ENCODE measurements around the gene LIMA1. TPM values are rescaled to one million over a fixed set of nuclear protein-coding genes. Genes with fewer than 3 reads are reported as not detected.

LIMA1 gene
- total RNA-seq, 8 experiments from 2014 or later, result 4.7 to 66.5 (median 14.8) TPM

DNA sequence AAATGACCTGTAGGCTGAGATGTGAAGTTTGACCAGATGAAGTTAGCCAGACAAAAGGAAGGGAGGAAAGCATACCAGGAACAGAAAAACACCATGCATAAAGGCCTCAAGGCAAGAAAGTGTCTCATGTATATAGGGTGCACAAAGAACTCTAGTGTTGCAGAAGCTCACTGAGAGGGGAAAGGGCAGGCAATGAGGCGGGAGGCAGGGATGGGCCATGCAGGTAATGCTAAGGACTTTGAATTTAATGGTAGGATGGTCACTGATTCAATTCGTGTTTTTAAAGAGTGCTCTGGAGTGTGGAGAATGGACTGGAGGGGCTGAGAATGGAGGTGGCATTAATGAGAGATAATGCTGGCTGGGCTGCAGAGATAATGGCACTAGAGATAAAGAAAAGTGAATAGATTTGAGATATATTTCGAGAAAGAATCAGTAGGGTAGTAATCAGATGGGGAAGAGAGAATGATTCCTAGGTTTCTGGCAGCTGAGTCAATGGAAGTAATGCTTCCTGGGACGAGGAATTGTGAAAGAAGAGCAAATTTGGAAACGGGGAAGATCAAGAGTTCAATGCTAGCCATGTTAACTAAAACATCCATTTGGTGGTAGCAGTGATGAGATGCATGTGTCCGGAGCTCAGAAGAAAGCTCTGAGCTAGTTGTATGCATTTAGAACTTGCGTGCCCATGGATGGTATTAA lies 43.1 kb downstream of the LIMA1 start:
- no peak for ATAC-seq (replicated peaks in 6 of 8)

DNA sequence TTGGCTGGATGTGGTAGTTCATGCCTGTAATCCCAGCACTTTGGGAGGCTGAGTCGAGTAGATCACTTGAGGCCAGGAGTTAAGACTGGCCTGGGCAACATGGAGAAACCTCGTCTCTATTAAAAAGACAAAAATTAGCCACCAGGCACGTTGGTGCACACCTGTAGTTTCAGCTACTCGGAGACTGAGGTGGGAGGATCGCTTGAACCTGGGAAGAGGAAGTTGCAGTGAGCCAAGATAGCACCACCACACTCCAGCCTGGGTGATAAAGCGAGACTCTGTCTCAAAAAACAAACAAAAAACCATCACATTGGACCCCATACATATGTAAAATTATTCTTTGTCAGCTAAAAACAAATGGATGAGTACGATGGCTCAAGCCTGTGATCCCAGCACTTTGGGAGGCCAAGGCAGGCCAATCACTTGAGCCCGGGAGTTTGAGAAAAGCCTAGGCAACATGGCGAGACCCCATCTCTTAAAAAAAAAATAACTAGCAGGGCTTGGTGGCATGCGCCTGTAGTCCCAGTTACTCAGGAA lies 43.9 kb downstream of the LIMA1 start:
- H3K27ac ChIP-seq, result no peak overlapping the region

More for the DNA sequence above, 43.1 kb downstream of the LIMA1 start:
- no peak overlapping the region for H3K27ac ChIP-seq
- in situ Hi-C loops (cut with MboI; ENCODE audit: low pct_unique_long_range_greater_than_20kb in 2 of 9, low sequenced_read_pairs in 9 of 9, unreplicated experiment in 9 of 9), result no loop called here
- H3K4me1 ChIP-seq (replicated peaks in 1 of 2), result no peaks in the 10 kb centered on the region
- H3K4me3 ChIP-seq, result no peak overlapping the region
- WGBS, 10 experiments, result 42 to 92% (median 82%) methylated on average over 4 to 7 of the region's 7 CpGs

DNA sequence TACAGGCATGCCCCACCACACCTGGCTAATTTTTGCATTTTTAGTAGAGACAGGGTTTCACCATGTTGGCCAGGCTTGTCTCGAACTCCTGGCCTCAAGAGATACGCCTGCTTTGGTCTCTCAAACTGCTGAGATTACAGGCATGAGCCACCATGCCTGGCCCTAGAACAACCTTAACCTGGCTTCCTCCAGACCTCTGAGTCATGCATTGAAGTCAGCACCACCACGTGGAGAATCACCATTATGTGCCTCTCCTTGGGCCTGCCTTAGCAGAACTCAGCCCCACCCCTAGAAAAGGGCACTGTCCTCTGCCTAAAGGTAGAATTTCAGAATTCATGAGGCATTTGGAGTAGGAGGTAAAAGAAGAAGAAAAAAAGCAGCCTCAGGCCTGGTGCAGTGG lies 49.0 kb downstream of the LIMA1 start:
- peak in 3 of 8 experiments; percentile 44 to 97 (median 96) for ATAC-seq (replicated peaks in 6 of 8)
- Histone ChIP-seq H3K4me3 (no peak overlapping the region), H3K4me1 (replicated peaks in 1 of 2) (no peaks in the 10 kb centered on the region), H3K27ac (no peak overlapping the region)
- WGBS, 10 experiments, result 67 to 100% (median 82%) methylated on average over 1 to 2 of the region's 3 CpGs; no CpG with 5 or more reads in 7 of the 10 experiments
- in situ Hi-C loops (cut with MboI; ENCODE audit: low pct_unique_long_range_greater_than_20kb in 2 of 9, low sequenced_read_pairs in 9 of 9, unreplicated experiment in 9 of 9), result no loop called here

More for the DNA sequence above, 43.9 kb downstream of the LIMA1 start:
- in situ Hi-C loops (cut with MboI; ENCODE audit: low pct_unique_long_range_greater_than_20kb in 2 of 9, low sequenced_read_pairs in 9 of 9, unreplicated experiment in 9 of 9), result no loop called here
- no peak for ATAC-seq (replicated peaks in 6 of 8)
- no peaks in the 10 kb centered on the region for H3K4me1 ChIP-seq (replicated peaks in 1 of 2)
- 50 to 97% (median 84%) methylated on average over 2 to 8 of the region's 10 CpGs; no CpG with 5 or more reads in 1 of the 10 experiments for WGBS, 10 experiments
- H3K4me3 ChIP-seq, result no peak overlapping the region

DNA sequence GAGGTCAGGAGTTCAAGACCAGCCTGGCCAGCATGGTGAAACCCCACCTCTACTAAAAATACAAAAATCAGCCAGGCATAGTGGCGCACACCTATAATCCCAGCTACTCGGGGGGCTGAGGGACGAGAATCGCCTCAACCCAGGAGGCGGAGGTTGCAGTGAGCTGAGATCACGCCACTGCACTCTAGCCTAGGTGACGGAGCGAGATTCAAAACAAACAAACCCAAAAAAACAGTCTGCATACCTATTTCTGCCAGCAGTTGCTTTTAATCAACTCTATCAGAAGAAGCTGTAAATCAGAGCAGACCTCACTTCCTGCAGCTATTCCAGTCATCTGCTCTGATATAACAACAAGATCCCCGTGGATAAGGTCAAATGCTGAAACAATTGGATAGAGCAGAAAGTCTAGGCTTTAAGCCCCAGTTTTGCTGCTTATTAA lies 50.5 kb downstream of the LIMA1 start:
- no peaks in the 10 kb centered on the region for H3K4me1 ChIP-seq (replicated peaks in 1 of 2)
- no peak overlapping the region for H3K4me3 ChIP-seq
- in situ Hi-C loops (cut with MboI; ENCODE audit: low pct_unique_long_range_greater_than_20kb in 2 of 9, low sequenced_read_pairs in 9 of 9, unreplicated experiment in 9 of 9), result no loop called here
- no peak for ATAC-seq (replicated peaks in 6 of 8)
- no peak overlapping the region for H3K27ac ChIP-seq
- 40 to 100% (median 85%) methylated on average over 1 to 8 of the region's 9 CpGs; no CpG with 5 or more reads in 1 of the 10 experiments for WGBS, 10 experiments

DNA sequence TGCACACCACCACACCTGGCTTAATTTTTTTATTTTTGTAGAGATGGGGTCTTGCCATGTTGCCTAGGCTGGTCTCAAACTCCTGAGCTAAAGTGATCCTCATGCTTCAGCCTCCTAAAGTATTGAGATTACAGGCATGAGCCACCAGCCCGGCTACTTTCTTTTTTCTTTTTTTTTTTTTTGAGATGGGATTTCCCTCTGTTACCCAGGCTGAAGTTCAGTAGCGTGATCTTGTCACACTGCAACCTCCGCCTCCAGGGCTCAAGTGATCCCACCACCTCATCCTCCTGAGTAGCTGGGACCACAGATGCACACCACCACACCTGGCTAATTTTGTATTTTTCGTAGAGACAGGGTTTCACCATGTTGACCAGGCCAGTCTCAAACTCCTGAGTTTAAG lies 51.1 kb downstream of the LIMA1 start:
- in situ Hi-C loops (cut with MboI; ENCODE audit: low pct_unique_long_range_greater_than_20kb in 2 of 9, low sequenced_read_pairs in 9 of 9, unreplicated experiment in 9 of 9), result no loop called here
- WGBS, 10 experiments, result 67 to 100% (median 94%) methylated on average over 1 to 3 of the region's 4 CpGs; no CpG with 5 or more reads in 5 of the 10 experiments
- Histone ChIP-seq H3K4me3 (no peak overlapping the region), H3K27ac (no peak overlapping the region), H3K4me1 (replicated peaks in 1 of 2) (no peaks in the 10 kb centered on the region)
- ATAC-seq (replicated peaks in 6 of 8), result no peak

DNA sequence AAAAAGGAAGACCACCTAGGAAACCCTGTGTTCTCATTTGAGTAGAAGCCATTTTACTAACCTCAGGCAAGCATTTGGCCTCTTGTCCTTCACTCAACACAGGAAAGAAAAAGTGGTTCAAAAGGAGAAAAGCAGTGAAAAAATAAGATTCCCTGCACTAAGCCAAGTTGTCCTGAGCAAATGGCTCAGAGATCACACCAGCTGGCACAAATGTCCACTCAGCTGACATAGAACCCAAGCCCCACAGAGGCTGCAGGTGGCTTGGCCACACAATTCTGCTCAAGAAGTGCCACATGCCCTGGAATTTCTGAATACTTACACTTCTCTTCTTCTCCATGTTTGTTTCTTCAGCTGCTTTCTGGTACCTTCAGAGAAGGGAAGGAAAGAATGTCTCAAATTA lies 52.0 kb downstream of the LIMA1 start:
- ATAC-seq (replicated peaks in 6 of 8), result no peak
- Histone ChIP-seq H3K4me3 (no peak overlapping the region), H3K27ac (no peak overlapping the region), H3K4me1 (replicated peaks in 1 of 2) (no peaks in the 10 kb centered on the region)
- in situ Hi-C loops (cut with MboI; ENCODE audit: low pct_unique_long_range_greater_than_20kb in 2 of 9, low sequenced_read_pairs in 9 of 9, unreplicated experiment in 9 of 9), result no loop called here

DNA sequence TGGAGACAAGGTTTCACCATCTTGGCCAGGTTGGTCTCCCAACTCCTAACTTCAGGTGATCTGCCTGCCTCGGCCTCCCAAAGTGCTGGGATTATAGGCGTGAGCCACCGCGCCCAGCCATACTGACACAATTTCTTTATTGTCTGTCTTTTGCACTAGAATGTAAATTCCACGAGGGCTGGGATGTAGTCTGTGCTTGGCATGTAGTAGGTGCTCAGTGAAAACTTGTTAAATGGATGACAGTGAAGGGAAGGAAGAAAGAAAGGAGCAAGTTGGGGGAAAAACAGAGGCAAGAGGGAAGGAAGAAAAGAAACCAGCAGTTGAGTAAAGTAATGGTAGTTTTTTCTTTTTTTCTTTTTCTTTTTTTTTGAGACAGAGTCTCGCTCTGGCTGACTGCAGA lies 53.1 kb downstream of the LIMA1 start:
- 40 to 100% (median 97%) methylated on average over 1 to 6 of the region's 6 CpGs; no CpG with 5 or more reads in 3 of the 10 experiments for WGBS, 10 experiments

DNA sequence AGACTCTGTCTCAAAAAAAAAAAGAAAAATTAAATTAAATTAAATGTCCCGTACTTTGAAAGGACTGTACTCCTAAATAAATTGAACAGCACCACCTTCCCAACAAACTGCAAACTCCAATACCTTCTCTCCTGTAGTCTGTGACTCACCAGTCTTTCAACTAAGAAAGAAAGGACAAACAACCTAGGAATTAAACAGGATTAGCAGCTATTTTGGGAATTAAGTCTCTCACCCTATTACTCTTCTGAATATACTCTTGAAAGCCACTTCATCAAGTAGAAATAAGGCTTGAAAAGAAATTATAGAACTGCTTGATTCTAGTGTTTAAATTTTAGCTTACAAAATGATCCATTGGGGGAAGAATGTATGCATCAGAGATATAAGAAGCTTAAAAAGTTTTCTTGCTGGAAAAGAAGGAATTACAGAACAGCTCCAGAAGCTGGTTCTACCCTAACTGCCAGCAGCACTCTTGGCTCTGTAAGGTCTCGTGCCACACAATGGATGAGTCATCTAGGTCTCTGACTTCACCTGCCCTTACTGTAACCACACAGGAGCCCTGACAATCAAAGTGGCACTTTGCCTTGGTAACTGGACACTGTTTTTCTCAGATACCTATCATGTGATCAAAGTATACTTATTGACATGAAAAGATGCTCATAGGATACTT lies 59.2 kb downstream of the LIMA1 start:
- ATAC-seq (replicated peaks in 6 of 8), result peak in 2 of 8 experiments; percentile 31 to 32
- WGBS, 10 experiments, result 33 to 92% (median 88%) methylated on average over 1 to 2 of the region's 2 CpGs; no CpG with 5 or more reads in 3 of the 10 experiments
- Histone ChIP-seq H3K4me1 (replicated peaks in 1 of 2) (peaks cover 4 to 25% of the 10 kb centered on the region in 2 donors), H3K27ac (no peak overlapping the region), H3K4me3 (no peak overlapping the region)
- in situ Hi-C loops (cut with MboI; ENCODE audit: low pct_unique_long_range_greater_than_20kb in 2 of 9, low sequenced_read_pairs in 9 of 9, unreplicated experiment in 9 of 9), result loop anchor here in 1 of 9 experiments (25.0 kb wide), 1 partner anchor 88 kb away; no protein-coding TSS in a partner anchor

More for the DNA sequence above, 53.1 kb downstream of the LIMA1 start:
- in situ Hi-C loops (cut with MboI; ENCODE audit: low pct_unique_long_range_greater_than_20kb in 2 of 9, low sequenced_read_pairs in 9 of 9, unreplicated experiment in 9 of 9), result no loop called here
- Histone ChIP-seq H3K4me1 (replicated peaks in 1 of 2) (no peaks in the 10 kb centered on the region), H3K4me3 (no peak overlapping the region), H3K27ac (no peak overlapping the region)
- no peak for ATAC-seq (replicated peaks in 6 of 8)

DNA sequence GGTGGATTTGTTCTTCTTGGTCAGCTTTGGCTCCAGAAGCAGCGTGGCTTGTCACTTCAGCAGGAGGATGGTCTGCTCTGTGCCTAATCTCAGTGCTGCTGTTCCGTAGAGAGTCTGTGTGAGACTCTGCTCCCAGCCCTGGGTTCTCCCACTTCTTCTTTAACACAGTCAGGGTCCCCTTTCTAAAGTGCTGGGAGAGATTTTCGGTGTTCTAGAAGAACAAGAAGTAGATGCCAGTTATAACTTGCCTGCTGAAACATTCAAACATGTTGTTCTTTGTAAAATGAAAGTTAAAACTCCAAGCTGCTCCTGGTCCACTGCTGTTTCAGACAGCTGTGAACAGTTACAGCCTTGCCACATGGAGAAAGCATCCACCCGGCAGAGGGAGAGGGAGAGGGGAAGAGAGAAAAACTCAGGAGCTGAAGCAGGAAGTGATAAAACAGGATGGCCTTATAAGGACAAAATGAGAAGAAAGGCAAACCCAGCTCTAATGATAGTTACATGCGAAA lies 61.0 kb downstream of the LIMA1 start:
- H3K4me1 ChIP-seq (replicated peaks in 1 of 2), result peaks cover 4 to 25% of the 10 kb centered on the region in 2 donors
- peak; percentile 85 to 93 (median 90) for ATAC-seq (replicated peaks in 6 of 8)
- WGBS, 10 experiments, result 0 to 40% (median 4%) methylated on average over 1 to 4 of the region's 5 CpGs
- H3K27ac ChIP-seq, result peak overlapping the region; percentile 60 to 73
- H3K4me3 ChIP-seq, result peak overlapping the region; percentile 11 to 32 (median 25)
- in situ Hi-C loops (cut with MboI; ENCODE audit: low pct_unique_long_range_greater_than_20kb in 2 of 9, low sequenced_read_pairs in 9 of 9, unreplicated experiment in 9 of 9), result loop anchor here in 1 of 9 experiments (25.0 kb wide), 1 partner anchor 90 kb away; no protein-coding TSS in a partner anchor

DNA sequence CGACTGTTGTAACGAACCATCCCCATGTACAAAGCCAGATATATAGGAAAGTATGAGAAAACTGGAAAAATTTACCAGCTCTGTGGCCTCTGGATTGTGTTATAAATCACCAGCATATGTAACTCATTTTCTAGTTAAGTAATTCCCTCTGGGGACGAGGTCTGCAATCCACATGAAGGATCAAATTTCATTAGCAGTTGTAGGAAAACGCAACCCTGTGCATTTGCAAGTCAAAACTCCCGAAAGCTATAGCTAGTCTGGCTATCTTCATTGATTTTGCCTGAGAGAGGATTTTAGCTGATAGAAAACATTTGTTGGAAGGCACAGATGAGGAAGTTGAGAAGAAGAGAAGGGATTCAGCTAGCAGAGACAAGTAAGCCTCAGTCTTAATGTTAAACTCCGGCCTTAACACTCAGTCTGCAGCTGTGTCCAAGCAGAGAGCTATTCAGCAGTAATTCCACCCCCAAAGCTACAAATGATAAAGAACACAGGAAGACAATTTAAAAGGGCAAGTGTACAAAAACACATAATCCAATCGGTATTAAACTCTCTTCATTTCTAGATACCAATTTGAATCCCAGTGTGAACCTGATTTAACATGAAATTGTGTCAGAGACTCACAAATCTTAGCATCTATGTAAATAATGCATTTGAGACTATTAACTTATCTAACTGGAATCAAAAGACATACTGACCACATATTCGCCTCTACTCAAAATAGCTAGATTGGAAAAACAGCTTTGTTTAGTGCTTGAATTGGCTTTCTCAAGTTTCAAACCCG lies 61.9 kb downstream of the LIMA1 start:
- 0 to 10% (median 3%) methylated on average over 3 to 9 of the region's 9 CpGs for WGBS, 10 experiments
- Histone ChIP-seq H3K4me1 (replicated peaks in 1 of 2) (peaks cover 4 to 25% of the 10 kb centered on the region in 2 donors), H3K27ac (peak overlapping the region; percentile 18 to 35), H3K4me3 (peak overlapping the region; percentile 4 to 32 (median 25))
- ATAC-seq (replicated peaks in 6 of 8), result peak; percentile 37 to 79 (median 58)
- in situ Hi-C loops (cut with MboI; ENCODE audit: low pct_unique_long_range_greater_than_20kb in 2 of 9, low sequenced_read_pairs in 9 of 9, unreplicated experiment in 9 of 9), result loop anchor here in 1 of 9 experiments (25.0 kb wide), 1 partner anchor 91 kb away; no protein-coding TSS in a partner anchor

DNA sequence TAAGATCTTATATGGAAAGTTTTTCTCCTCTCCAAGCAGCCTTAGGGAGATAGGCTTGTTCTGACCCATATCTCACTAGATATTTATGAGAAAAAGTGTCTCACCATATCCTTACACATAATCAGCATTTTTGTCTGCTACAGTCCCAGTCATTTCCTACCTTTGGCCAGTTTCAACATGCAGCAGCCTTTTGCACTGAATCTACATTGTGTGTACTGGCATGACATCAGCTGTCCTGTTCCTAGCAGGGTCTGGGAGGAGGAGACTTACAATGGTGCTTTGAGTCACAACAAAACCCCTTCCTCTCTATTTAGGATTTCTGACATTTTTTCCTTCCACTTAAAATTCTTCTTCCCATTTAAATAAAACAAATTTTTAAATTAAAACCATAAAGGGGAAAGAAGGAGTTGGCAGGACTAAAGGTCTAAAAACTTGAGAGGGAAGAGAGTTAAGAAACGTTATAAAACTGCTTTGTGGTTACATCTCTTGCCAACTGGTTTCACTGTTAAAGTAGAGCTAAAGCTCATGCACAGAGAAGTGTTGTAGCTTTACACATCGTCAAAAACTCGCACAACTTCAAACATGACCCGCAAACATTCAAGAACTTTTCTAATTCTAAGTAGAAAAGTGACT lies 62.8 kb downstream of the LIMA1 start:
- WGBS, 10 experiments, result 0 to 15% (median 7%) methylated on average over 1 to 4 of the region's 4 CpGs
- in situ Hi-C loops (cut with MboI; ENCODE audit: low pct_unique_long_range_greater_than_20kb in 2 of 9, low sequenced_read_pairs in 9 of 9, unreplicated experiment in 9 of 9), result loop anchor here in 1 of 9 experiments (25.0 kb wide), 1 partner anchor 92 kb away; no protein-coding TSS in a partner anchor
- H3K4me1 ChIP-seq (replicated peaks in 1 of 2), result peaks cover 4 to 25% of the 10 kb centered on the region in 2 donors
- H3K4me3 ChIP-seq, result peak overlapping the region in 3 of 5 donors; percentile 25 to 32 (median 29)
- peak overlapping the region; percentile 42 to 43 for H3K27ac ChIP-seq
- peak in 5 of 8 experiments; percentile 6 to 30 (median 23) for ATAC-seq (replicated peaks in 6 of 8)

DNA sequence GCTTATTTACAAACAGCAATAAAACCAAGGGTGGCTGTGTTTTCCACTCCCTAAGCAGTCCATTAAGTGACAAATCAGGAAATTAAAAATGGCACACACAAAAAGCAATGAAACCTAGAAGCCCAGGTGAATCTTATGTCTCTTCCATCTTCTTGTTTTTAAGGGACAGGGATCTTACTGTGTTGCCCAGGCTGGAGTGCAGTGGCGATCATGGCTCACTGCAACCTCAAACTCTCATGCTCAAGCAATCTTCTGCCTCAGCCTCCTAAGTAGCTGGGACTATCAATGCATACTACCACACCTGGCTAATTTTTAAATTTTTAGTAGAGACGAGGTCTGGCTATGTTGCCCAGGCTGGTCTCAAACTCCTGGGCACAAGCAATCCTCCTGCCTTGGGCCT lies 63.8 kb downstream of the LIMA1 start:
- H3K4me3 ChIP-seq, result no peak overlapping the region
- ATAC-seq (replicated peaks in 6 of 8), result no peak
- in situ Hi-C loops (cut with MboI; ENCODE audit: low pct_unique_long_range_greater_than_20kb in 2 of 9, low sequenced_read_pairs in 9 of 9, unreplicated experiment in 9 of 9), result loop anchor here in 1 of 9 experiments (25.0 kb wide), 1 partner anchor 93 kb away; no protein-coding TSS in a partner anchor
- 81 to 100% (median 94%) methylated on average over 1 to 2 of the region's 2 CpGs; no CpG with 5 or more reads in 6 of the 10 experiments for WGBS, 10 experiments
- H3K27ac ChIP-seq, result no peak overlapping the region
- peaks cover 4 to 25% of the 10 kb centered on the region in 2 donors for H3K4me1 ChIP-seq (replicated peaks in 1 of 2)

Data from motor neuron (in vitro differentiated cells).